ENCODE results near the gene TRAF2. TPM values are rescaled to one million over a fixed set of nuclear protein-coding genes. Genes with fewer than 3 reads are reported as not detected.
A peak's percentile ranks its signal among the peaks of the same experiment; 100 is the strongest.

The TRAF2 gene
- total and polyA plus RNA-seq, 2 donors (not counting 3 experiments of a cell fraction or from before 2014, with no cell fraction given): 10.9 to 23.1 TPM

DNA sequence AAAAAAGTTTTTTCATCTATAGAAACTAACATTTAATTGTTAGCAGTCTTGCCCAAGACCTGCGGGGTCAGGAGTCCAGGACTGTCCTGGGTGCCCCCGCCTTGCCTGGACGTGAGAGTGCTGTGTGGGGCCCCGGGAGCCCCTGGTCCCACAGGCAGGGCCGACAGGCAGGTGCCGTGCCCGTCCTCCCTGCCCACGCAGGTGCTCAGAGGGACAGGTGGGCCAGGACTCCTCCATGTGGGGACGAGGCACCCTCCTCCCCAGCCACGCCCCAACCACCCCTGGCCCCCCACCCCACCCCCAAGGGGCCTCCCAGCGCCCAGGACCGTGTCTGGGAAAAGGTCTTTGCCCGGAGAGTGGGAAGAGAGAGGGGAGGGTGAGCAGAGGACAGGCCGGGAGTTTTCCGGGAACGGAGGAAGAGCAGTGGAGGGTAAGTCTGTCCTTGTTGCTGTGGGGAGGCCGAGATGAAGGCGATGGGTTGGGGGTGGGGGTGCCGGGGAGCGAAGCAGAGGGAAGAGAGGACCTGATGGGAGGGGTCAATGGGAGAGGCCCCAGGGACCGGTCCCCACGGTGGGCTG, 63.0 kb downstream of the TRAF2 start:
- H3K9ac ChIP-seq (replicated peaks; ENCODE audit: extremely low read depth, insufficient read depth, low read length): peak overlapping the region; percentile 23
- H3K4me2 ChIP-seq (ENCODE audit: insufficient read depth, low read length): peak overlapping the region; percentile 54
- no peaks in the 10 kb centered on the region for H4K20me1 ChIP-seq (replicated peaks; ENCODE audit: control insufficient read depth, extremely low read depth, insufficient read depth, low read length)
- FAIRE-seq: no peak
- no peaks in the 10 kb centered on the region for H3K9me3 ChIP-seq (replicated peaks; ENCODE audit: control insufficient read depth, insufficient read depth, low read length)
- BruUV-seq (replicated peaks): no TSS peak
- dilution Hi-C loops (cut with MboI; ENCODE audit: extremely low pct_ligation_motif_present, low sequenced_read_pairs) (loop anchor here (25.0 kb wide), 1 partner anchor 137 kb away; the partner anchor contains the start of gene RABL6), intact Hi-C loops (cut with micrococcal nuclease) (loop anchor here (5.0 kb wide), 1 partner anchor 43 kb away; the partner anchor contains the start of gene PAXX)
- H3K79me2 ChIP-seq (ENCODE audit: control insufficient read depth, insufficient read depth, low read length): no peaks in the 10 kb centered on the region
- H2AFZ ChIP-seq (ENCODE audit: low read depth, low read length): peak overlapping the region; percentile 57
- ChIA-PET CTCF (interaction anchor here (0.8 to 1.6 kb wide), 4 partner anchors 43 to 107 kb away, joined by 4 to 6 read pairs (median 4); partner anchors contain the start of genes AJM1 and PAXX), POLR2A (interaction anchor here (0.6 kb wide), 1 partner anchor 29 kb away, joined by 7 read pairs; no protein-coding TSS in a partner anchor)
- H3K9me1 ChIP-seq (replicated peaks; ENCODE audit: control insufficient read depth, extremely low read depth, insufficient read depth, low read length): no peaks in the 10 kb centered on the region
- no peaks in the 10 kb centered on the region for H3K36me3 ChIP-seq (ENCODE audit: control insufficient read depth in 2 of 2, extremely low read depth in 1 of 2, insufficient read depth in 2 of 2, low read length in 2 of 2)
- no peak for DNase-seq (ENCODE audit: low read depth, low spot score)
- TF ChIP-seq CTCF (IDR thresholded peaks at IDR 0.05; ENCODE audit: extremely low read depth in 1 of 2, insufficient read depth in 1 of 2, low read depth in 1 of 2, low read length in 2 of 2): no peak
- TF ChIP-seq, protein P1, sequence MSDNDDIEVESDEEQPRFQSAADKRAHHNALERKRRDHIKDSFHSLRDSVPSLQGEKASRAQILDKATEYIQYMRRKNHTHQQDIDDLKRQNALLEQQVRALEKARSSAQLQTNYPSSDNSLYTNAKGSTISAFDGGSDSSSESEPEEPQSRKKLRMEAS (IDR thresholded peaks at IDR 0.05; ENCODE audit: insufficient read depth, insufficient read length): no peak
- no peak for TF ChIP-seq POLR2A (IDR thresholded peaks at IDR 0.05; ENCODE audit: low read depth, low read length)
- no peak for TF ChIP-seq JUN (IDR thresholded peaks at IDR 0.05; ENCODE audit: borderline replicate concordance, insufficient read depth, insufficient read length, low read depth)
- peak overlapping the region; percentile 4 to 77 (median 4) for H3K4me3 ChIP-seq (replicated peaks in 1 of 3; ENCODE audit: insufficient read depth in 1 of 3, low read depth in 1 of 3, low read length in 3 of 3)
- H3K27ac ChIP-seq (ENCODE audit: insufficient read depth, low read depth, low read length): no peak overlapping the region
- no peaks in the 10 kb centered on the region for H3K27me3 ChIP-seq (ENCODE audit: control insufficient read depth in 2 of 2, insufficient read depth in 2 of 2, low read length in 2 of 2)
- peaks cover 5% of the 10 kb centered on the region for H3K4me1 ChIP-seq (ENCODE audit: control insufficient read depth, extremely low read depth, insufficient read depth, low read length)
